Measurements from ENCODE around the gene GGTA1. TPM values are rescaled to one million over a fixed set of nuclear protein-coding genes. Genes with fewer than 3 reads are reported as not detected.

The GGTA1 gene
- total RNA-seq, 1 experiment from 2014 or later: not detected

DNA sequence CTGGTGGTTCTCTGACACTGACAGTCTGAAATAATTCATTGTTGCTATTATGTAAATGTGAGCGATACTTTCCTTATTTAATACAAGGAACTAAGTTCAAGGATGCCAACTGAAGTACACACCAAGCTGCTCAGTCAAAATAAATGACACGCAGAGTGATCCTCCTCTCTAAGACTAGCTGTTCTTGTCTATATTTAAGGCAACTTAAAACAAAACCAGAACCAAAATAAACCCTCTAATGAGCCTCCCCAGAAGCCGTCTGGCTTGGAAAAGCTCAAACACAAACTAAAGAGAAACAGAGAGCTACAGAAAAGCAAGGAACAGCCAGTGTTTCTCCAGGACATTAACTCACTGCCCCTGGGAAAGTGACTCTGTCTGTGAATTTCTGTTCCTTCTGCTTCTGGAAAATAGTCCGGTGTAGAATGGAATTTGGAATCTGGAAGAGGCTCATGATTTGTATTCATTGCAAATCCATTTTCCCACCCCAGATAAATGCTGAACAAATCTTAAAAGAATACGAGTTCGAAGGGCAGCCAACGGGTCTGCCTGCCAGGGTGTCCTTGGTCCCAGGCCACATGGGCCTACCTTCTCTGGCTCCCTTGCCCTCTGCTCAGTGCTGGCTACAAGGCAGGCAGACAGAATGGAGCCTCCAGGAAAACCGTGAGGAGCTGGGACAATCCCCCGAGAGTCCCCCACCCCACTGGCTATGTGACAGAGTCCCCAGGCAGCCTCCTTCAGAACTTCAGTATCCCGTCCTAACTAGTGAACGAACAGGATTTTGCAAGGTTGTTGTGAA, 14.8 kb downstream of the GGTA1 start:
- ChIA-PET POLR2A (no interaction called here), CTCF (interaction anchor here (1.1 kb wide), 1 partner anchor 14 kb away, joined by 3 read pairs; no protein-coding TSS in a partner anchor)
- H3K27me3 Mint-ChIP-seq (ENCODE audit: low read depth): no peaks in the 10 kb centered on the region
- DNase-seq (ENCODE audit: low spot score) (no peak), ATAC-seq (no peak)
- TF ChIP-seq, protein P1, sequence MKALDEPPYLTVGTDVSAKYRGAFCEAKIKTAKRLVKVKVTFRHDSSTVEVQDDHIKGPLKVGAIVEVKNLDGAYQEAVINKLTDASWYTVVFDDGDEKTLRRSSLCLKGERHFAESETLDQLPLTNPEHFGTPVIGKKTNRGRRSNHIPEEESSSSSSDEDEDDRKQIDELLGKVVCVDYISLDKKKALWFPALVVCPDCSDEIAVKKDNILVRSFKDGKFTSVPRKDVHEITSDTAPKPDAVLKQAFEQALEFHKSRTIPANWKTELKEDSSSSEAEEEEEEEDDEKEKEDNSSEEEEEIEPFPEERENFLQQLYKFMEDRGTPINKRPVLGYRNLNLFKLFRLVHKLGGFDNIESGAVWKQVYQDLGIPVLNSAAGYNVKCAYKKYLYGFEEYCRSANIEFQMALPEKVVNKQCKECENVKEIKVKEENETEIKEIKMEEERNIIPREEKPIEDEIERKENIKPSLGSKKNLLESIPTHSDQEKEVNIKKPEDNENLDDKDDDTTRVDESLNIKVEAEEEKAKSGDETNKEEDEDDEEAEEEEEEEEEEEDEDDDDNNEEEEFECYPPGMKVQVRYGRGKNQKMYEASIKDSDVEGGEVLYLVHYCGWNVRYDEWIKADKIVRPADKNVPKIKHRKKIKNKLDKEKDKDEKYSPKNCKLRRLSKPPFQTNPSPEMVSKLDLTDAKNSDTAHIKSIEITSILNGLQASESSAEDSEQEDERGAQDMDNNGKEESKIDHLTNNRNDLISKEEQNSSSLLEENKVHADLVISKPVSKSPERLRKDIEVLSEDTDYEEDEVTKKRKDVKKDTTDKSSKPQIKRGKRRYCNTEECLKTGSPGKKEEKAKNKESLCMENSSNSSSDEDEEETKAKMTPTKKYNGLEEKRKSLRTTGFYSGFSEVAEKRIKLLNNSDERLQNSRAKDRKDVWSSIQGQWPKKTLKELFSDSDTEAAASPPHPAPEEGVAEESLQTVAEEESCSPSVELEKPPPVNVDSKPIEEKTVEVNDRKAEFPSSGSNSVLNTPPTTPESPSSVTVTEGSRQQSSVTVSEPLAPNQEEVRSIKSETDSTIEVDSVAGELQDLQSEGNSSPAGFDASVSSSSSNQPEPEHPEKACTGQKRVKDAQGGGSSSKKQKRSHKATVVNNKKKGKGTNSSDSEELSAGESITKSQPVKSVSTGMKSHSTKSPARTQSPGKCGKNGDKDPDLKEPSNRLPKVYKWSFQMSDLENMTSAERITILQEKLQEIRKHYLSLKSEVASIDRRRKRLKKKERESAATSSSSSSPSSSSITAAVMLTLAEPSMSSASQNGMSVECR (CRISPR knock-in tag; IDR thresholded peaks at IDR 0.05; ENCODE audit: borderline replicate concordance): no peak
- TF ChIP-seq SOX15 (CRISPR knock-in tag; IDR thresholded peaks at IDR 0.05) (no peak), KAT7 (CRISPR knock-in tag; IDR thresholded peaks at IDR 0.05; ENCODE audit: borderline replicate concordance) (no peak), GRHL2 (CRISPR knock-in tag; IDR thresholded peaks at IDR 0.05; ENCODE audit: insufficient replicate concordance, severe bottlenecking) (no peak), TEAD1 (CRISPR knock-in tag; IDR thresholded peaks at IDR 0.05) (no peak), TEAD4 (CRISPR knock-in tag; IDR thresholded peaks at IDR 0.05) (no peak), ZBTB21 (CRISPR knock-in tag; IDR thresholded peaks at IDR 0.05; ENCODE audit: borderline replicate concordance) (no peak), ELF4 (CRISPR knock-in tag; IDR thresholded peaks at IDR 0.05; ENCODE audit: low read depth) (no peak)
- TF ChIP-seq, protein P2, sequence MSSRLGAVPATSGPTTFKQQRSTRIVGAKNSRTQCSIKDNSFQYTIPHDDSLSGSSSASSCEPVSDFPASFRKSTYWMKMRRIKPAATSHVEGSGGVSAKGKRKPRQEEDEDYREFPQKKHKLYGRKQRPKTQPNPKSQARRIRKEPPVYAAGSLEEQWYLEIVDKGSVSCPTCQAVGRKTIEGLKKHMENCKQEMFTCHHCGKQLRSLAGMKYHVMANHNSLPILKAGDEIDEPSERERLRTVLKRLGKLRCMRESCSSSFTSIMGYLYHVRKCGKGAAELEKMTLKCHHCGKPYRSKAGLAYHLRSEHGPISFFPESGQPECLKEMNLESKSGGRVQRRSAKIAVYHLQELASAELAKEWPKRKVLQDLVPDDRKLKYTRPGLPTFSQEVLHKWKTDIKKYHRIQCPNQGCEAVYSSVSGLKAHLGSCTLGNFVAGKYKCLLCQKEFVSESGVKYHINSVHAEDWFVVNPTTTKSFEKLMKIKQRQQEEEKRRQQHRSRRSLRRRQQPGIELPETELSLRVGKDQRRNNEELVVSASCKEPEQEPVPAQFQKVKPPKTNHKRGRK (CRISPR knock-in tag; IDR thresholded peaks at IDR 0.05; ENCODE audit: borderline replicate concordance): no peak
- TF ChIP-seq, protein P3, sequence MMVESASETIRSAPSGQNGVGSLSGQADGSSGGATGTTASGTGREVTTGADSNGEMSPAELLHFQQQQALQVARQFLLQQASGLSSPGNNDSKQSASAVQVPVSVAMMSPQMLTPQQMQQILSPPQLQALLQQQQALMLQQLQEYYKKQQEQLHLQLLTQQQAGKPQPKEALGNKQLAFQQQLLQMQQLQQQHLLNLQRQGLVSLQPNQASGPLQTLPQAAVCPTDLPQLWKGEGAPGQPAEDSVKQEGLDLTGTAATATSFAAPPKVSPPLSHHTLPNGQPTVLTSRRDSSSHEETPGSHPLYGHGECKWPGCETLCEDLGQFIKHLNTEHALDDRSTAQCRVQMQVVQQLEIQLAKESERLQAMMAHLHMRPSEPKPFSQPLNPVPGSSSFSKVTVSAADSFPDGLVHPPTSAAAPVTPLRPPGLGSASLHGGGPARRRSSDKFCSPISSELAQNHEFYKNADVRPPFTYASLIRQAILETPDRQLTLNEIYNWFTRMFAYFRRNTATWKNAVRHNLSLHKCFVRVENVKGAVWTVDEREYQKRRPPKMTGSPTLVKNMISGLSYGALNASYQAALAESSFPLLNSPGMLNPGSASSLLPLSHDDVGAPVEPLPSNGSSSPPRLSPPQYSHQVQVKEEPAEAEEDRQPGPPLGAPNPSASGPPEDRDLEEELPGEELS (CRISPR knock-in tag; IDR thresholded peaks at IDR 0.05): no peak
- TF ChIP-seq, protein P4, sequence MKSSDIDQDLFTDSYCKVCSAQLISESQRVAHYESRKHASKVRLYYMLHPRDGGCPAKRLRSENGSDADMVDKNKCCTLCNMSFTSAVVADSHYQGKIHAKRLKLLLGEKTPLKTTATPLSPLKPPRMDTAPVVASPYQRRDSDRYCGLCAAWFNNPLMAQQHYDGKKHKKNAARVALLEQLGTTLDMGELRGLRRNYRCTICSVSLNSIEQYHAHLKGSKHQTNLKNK (CRISPR knock-in tag; IDR thresholded peaks at IDR 0.05): no peak
- TF ChIP-seq, protein P5, sequence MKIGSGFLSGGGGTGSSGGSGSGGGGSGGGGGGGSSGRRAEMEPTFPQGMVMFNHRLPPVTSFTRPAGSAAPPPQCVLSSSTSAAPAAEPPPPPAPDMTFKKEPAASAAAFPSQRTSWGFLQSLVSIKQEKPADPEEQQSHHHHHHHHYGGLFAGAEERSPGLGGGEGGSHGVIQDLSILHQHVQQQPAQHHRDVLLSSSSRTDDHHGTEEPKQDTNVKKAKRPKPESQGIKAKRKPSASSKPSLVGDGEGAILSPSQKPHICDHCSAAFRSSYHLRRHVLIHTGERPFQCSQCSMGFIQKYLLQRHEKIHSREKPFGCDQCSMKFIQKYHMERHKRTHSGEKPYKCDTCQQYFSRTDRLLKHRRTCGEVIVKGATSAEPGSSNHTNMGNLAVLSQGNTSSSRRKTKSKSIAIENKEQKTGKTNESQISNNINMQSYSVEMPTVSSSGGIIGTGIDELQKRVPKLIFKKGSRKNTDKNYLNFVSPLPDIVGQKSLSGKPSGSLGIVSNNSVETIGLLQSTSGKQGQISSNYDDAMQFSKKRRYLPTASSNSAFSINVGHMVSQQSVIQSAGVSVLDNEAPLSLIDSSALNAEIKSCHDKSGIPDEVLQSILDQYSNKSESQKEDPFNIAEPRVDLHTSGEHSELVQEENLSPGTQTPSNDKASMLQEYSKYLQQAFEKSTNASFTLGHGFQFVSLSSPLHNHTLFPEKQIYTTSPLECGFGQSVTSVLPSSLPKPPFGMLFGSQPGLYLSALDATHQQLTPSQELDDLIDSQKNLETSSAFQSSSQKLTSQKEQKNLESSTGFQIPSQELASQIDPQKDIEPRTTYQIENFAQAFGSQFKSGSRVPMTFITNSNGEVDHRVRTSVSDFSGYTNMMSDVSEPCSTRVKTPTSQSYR (CRISPR knock-in tag; IDR thresholded peaks at IDR 0.05): no peak
- TF ChIP-seq, protein P6, sequence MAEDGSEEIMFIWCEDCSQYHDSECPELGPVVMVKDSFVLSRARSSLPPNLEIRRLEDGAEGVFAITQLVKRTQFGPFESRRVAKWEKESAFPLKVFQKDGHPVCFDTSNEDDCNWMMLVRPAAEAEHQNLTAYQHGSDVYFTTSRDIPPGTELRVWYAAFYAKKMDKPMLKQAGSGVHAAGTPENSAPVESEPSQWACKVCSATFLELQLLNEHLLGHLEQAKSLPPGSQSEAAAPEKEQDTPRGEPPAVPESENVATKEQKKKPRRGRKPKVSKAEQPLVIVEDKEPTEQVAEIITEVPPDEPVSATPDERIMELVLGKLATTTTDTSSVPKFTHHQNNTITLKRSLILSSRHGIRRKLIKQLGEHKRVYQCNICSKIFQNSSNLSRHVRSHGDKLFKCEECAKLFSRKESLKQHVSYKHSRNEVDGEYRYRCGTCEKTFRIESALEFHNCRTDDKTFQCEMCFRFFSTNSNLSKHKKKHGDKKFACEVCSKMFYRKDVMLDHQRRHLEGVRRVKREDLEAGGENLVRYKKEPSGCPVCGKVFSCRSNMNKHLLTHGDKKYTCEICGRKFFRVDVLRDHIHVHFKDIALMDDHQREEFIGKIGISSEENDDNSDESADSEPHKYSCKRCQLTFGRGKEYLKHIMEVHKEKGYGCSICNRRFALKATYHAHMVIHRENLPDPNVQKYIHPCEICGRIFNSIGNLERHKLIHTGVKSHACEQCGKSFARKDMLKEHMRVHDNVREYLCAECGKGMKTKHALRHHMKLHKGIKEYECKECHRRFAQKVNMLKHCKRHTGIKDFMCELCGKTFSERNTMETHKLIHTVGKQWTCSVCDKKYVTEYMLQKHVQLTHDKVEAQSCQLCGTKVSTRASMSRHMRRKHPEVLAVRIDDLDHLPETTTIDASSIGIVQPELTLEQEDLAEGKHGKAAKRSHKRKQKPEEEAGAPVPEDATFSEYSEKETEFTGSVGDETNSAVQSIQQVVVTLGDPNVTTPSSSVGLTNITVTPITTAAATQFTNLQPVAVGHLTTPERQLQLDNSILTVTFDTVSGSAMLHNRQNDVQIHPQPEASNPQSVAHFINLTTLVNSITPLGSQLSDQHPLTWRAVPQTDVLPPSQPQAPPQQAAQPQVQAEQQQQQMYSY (CRISPR knock-in tag; IDR thresholded peaks at IDR 0.05): no peak
- TF ChIP-seq, protein P7, sequence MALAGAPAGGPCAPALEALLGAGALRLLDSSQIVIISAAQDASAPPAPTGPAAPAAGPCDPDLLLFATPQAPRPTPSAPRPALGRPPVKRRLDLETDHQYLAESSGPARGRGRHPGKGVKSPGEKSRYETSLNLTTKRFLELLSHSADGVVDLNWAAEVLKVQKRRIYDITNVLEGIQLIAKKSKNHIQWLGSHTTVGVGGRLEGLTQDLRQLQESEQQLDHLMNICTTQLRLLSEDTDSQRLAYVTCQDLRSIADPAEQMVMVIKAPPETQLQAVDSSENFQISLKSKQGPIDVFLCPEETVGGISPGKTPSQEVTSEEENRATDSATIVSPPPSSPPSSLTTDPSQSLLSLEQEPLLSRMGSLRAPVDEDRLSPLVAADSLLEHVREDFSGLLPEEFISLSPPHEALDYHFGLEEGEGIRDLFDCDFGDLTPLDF (CRISPR knock-in tag; IDR thresholded peaks at IDR 0.05): no peak
- TF ChIP-seq, protein P8, sequence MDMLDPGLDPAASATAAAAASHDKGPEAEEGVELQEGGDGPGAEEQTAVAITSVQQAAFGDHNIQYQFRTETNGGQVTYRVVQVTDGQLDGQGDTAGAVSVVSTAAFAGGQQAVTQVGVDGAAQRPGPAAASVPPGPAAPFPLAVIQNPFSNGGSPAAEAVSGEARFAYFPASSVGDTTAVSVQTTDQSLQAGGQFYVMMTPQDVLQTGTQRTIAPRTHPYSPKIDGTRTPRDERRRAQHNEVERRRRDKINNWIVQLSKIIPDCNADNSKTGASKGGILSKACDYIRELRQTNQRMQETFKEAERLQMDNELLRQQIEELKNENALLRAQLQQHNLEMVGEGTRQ (CRISPR knock-in tag; IDR thresholded peaks at IDR 0.05): no peak
- no peak overlapping the region for H3K4me3 Mint-ChIP-seq
- H3K9me3 Mint-ChIP-seq: no peaks in the 10 kb centered on the region
- H3K4me1 Mint-ChIP-seq: peaks cover 2% of the 10 kb centered on the region; the same call in 1 of the 2 replicates
- H3K27ac Mint-ChIP-seq: no peak overlapping the region
- H3K36me3 Mint-ChIP-seq: no peaks in the 10 kb centered on the region
